GM19468 (cell line): ENCODE data around the gene HTR2A.

Source experiments
- ATAC-seq: cut with Tn5 transposase; IDR thresholded peaks from one replicate; pipeline ENCODE4 v1.9.1; 2021; ENCODE audit warnings: mild to moderate bottlenecking, moderate library complexity, moderate number of reproducible peaks; ENCODE audit not compliant: unreplicated experiment; ENCODE audit errors: extremely low read depth

Gene HTR2A

GRCh38 chr13:46896341-46897137 is at the start of gene HTR2A:
HTR2A (minus strand) TSS chr13:46897053; CDS start chr13:46895906, 1,147 bp downstream.
- no peak for ATAC-seq

DNA sequence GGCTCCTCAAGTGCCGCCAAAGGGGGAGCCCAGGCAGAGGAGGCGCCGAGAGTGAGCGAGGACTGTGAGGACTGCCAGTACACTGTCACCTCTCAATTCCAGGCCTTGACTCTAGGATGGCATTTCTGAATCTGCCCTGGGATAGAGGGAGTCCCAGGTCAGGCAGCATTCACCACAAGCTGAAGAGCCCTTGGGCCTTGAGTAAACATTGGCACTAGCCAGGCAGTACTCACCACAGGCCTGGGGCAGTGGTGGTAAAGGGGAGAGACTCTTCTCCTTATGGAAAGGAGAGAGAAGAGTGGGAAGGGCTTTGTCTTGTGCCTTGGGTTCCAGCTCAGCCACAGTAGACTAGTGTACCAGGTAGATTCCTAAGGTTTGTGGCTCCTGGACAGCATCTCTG is 39.7 kb upstream of the HTR2A start:
- no peak for ATAC-seq

DNA sequence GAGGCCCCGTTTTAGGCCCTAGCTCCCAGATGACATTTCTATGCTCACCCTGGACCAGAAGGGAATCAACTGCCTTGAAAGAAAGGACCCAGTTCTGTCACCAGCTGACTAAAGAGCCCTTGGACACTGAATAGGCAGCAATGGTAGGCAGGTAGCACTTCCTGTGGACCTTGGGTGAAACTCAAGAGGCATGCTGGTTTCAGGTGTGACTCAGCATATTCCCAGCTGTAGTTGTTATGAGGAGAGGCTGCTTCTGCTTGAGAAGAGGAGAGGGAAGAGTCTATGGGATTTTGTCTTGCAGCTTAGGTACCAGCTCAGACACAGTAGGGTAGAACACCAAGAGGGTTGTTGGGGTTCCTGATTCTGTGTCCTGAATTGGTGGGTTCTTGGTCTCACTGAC is 37.9 kb upstream of the HTR2A start:
- ATAC-seq = no peak

DNA sequence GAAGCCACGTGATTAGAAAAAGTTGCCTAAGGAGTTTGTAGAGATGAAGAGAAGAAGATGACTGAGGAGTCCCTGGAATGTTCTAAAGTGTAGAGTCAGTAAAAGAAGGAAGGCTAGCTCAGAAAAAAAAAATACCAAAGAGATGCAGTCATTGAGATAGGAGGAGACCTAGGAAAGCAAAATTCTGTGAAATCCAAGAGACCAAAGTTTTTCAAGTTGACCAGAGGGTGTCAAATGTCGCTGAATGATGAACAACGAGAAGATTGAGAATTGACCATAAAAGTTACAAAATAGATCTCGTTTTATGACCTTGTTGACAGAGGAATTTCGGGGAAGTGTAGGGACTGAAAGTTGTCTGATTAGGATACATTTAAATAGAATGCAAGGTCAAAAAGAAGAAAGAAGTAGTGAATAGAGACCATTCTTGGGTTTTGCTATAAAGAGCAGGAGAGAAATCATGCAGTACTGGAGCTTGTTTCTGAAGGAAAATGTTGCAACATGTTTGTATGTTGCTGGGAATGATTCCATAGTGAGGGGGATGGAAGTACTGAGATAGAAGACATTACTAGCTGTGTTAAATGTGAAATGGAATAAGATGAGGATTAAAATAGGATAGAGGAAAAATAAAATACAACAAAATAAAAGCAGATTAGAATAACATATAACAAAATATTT is 30.2 kb upstream of the HTR2A start:
- no peak for ATAC-seq

DNA sequence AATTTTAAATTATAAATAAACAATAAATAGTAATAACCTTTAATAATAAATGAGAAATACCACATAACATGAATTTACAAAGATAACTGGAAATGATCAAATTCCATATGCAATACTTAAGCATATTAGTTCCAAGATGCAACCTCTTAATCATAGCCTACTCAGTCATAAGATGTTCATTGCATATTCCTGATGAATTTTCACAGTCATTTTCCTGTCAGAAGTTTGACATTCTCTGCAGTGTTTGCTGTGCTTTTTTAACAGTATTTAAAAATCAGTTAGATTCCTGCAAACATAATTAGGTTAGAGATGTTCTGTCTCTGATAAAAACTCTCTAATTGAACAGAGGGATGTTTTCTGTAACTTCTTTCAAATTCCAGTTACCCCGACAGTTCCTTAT is 28.6 kb upstream of the HTR2A start:
- ATAC-seq = no peak

DNA sequence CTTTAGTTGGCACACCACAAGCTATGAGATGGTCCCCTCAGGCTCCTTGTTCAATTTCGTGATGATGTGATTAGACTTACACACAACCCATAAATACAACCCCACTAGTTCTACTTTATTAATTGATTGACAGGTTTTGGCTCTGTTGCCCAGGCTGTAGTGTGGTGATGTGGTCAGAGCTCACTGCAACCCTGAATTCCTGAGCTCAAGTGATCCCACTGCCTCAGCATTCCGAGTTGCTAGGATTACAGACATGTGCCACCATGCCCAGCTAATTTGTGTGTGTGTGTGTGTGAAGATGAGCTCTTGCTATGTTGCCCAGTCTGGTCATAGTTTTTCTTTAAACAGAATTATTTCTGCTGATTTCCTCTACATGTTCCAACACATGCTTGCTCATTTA is 17.5 kb upstream of the HTR2A start:
- ATAC-seq = no peak

- ATAC-seq = no peak
These were observed 16.9 kb upstream of the HTR2A start for GRCh38 chr13:46913757-46914156.

GRCh38 chr13:46909042-46909441 is 12.2 kb upstream of the HTR2A start:
- ATAC-seq = no peak

- no peak for ATAC-seq
These were observed 11.6 kb upstream of the HTR2A start for GRCh38 chr13:46908501-46908900.

- ATAC-seq = no peak
These were observed 9.6 kb upstream of the HTR2A start for GRCh38 chr13:46906405-46906804.

- ATAC-seq = no peak
These were observed 8.4 kb upstream of the HTR2A start for GRCh38 chr13:46905249-46905648.

- ATAC-seq = no peak
These were observed 6.9 kb upstream of the HTR2A start for GRCh38 chr13:46903748-46904147.

DNA sequence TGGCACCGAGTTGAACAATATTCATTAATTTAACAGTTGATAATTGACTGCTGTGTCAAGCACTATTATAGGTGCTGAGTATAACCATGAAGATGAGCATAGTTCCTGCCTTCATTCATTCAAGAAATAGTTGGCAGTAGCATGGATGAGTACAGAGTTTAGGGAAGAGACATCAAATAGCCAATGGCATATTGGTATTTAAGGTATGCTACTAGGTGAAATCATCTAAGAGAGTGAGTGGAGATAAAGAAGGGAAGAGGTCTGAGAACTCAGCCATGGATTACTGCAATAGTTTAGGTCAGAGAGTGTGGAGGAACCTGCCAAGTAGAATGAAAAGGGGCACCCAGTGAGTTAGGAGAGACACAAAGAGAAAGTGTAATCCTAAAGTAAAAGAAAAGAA is 4.9 kb upstream of the HTR2A start:
- ATAC-seq = no peak

- no peak for ATAC-seq
These were observed 2.9 kb upstream of the HTR2A start for GRCh38 chr13:46899801-46900200.

DNA sequence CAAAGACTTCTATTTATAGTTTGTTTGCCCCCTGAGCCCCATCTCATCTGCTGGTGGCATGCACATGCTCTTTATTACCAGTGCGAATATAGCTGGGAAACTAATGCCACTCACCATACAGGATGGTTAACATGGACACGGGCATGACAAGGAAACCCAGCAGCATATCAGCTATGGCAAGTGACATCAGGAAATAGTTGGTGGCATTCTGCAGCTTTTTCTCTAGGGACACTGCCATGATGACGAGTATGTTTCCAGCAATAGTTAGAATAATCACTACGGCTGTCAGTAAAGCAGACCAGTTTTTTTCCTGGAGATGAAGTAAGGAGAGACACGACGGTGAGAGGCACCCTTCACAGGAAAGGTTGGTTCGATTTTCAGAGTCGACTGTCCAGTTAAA is 1.5 kb downstream of the HTR2A start:
- ATAC-seq = no peak

- ATAC-seq = no peak
These were observed 2.3 kb downstream of the HTR2A start for GRCh38 chr13:46894568-46894967.

- peak; percentile 54 for ATAC-seq
These were observed 2.9 kb downstream of the HTR2A start for GRCh38 chr13:46893798-46894560.

DNA sequence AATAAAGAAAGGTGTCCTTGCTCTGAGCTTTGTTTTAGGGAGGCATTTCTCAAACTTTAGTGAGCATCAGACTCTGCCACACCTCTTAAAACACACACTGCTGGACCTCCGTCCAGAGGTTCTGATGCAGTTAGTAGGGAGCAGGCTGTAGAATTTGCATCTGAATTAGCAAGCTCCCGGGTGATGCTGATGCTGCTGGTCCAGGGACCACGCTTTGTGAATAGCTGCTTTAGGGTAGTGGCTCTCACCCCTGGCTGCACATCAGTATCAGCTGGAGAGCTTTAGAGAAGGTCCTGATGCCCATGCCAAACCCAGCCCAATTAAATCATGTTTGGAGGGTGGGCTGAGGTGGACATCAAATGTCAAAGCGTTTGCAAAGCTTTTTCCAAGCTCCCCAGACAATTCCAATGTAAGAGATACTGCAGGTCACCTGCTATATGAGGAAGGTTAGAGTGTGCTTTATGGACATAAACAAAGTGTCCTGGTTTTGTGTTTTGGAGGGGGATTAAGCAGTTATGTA is 3.6 kb downstream of the HTR2A start:
- ATAC-seq = no peak

DNA sequence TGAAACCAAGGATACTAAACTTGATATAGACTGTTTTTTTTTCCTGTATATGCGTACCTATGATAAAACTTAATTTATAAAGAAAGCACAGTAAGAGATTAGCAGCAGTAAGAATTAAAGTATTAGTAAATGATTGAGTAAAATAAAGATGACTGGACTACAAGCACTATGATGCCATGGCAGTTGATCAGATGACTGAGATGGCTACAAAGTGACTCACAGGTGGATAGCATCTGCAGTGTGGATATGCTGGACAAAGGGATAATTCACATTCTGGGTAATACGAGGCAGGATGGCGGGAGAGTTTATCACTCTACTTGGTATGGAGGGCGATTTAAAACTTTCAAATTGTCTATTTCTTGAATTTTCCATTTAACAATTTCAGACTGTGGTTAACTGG is 11.8 kb downstream of the HTR2A start:
- ATAC-seq = no peak

DNA sequence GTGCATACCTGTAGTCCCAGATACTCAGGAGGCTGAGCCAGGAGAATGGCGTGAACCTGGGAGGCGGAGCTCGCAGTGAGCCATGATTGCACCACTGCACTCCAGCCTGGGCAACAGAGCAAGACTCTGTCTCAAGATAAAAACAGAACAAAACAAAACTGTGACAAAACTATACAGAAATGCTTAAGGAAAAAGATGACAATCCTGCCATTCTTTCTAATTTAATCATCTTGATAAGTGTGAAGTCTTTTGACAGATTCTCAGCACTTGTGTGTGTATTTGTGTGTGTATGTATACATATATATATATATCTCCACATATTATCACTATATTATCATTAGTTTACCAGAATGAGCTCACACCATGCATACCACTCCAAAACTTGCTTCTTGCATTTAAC is 12.3 kb downstream of the HTR2A start:
- ATAC-seq = no peak

GRCh38 chr13:46881621-46882020 is 15.2 kb downstream of the HTR2A start:
- no peak for ATAC-seq
